GM18498 (cell line): ENCODE data around the gene JCHAIN.
"Not testable (repeated sequence)": the region's sequence is repeated elsewhere in the genome, so short reads cannot be mapped to it uniquely, and the experiment has no call there.

ENCODE experiments used
- ATAC-seq: cut with Tn5 transposase; IDR thresholded peaks from one replicate; pipeline ENCODE4 v1.9.1; 2021; ENCODE audit warnings: mild to moderate bottlenecking, moderate library complexity; ENCODE audit not compliant: unreplicated experiment

JCHAIN gene

DNA sequence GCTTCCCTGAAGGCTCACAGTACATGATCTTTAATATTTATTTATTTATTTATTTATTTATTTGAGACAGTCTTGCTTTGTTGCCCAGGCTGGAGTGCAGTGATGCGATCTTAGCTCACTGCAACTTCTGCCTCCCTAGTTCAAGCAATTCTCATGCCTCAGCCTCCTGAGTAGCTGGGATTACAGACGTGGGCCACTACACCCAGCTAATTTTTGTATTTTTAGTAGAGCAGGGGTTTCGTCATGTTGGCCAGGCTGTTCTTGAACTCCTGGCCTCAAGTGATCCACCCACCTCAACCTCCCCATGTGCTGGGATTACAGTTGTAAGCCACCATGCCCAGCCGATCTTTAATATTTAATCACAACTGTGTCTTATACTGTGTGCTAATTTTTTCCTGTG lies 15.6 kb downstream of the JCHAIN start:
- not testable (repeated sequence) for ATAC-seq

DNA sequence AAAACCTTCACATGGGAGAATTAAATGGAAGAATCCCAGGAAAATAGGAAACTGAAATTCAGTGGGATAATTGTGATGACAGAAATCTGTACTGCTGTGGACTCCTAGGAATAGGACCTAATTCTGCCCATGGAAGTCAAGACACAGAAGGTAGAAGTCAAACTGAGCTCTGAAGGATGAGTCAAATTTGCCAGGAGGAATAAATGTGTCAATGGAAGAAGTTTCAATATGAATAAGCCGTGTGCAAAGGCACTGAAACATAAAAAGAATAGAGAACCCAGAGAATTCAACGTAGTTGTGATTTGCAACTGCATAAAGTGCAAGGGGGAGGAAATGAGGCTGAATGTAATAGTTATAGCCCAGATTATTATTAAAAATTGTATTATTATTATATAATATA lies 26.1 kb downstream of the JCHAIN start:
- no peak for ATAC-seq

DNA sequence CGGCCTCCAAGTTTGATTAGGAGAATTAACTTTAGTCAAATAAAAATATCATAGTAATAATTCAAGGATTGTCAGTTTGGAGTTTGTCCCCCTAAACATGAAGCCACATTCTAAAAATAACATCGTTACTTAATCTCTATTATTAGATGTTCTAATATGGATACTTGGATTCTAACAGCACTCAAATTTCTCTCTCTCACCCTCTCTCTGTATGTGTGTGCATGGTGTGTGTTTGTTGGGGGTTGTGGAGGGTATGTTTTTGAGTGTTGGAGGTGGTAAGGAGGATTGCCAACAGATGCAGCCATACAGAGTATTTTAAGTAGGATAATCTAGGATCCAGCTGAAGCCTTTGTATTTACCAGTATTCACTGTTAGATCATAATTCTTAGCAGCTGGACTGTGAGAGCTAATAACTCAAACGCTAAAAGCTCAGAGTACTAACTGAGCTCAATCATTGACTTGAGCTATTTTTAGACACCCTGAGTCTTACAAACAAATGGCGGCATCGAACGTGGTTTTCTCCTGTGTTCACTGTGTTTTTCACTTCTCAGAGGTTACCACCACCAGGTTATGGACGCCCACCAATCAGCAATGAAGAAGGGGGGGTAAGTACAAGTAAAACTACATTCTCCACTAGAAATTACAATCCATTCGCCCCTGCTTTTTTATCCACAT lies 28.9 kb downstream of the JCHAIN start:
- ATAC-seq: peak; percentile 75

DNA sequence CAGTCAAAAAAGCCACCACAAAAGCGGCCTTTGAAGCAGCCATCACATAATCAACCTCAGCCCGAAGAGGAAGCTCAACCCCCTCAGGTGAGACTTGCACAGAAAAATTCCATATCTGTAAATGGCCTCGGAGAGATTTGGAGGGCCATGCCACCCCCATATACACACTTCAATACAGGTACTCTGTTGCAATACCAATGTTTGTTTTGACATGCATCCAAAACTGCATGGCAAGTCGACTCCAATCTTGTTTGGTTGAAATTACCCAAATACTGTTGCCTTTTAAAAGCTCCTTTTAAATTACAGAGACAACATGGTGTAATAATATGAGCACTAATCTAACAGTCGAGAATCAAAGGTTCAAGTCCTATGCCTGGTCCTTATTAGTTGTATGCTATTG lies 31.8 kb downstream of the JCHAIN start:
- ATAC-seq: no peak

DNA sequence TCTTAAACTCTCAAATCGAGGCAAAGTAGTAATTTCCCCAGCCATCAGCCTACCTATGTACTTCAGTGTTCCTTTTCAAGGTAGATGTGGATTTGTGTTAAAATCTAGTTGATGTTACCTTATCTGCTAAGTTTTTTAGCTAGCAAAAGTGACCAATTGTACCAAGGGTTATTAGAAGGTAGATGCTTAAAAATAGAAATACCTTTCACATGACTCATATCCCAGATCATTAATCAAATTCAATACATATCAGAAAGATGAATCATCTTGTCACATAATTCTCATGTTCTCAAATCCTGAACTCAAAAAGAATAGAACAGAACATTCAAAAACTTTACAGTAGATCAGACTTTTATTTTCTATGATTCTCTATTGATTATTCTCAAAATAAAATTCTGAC lies 34.3 kb downstream of the JCHAIN start:
- ATAC-seq: no peak

DNA sequence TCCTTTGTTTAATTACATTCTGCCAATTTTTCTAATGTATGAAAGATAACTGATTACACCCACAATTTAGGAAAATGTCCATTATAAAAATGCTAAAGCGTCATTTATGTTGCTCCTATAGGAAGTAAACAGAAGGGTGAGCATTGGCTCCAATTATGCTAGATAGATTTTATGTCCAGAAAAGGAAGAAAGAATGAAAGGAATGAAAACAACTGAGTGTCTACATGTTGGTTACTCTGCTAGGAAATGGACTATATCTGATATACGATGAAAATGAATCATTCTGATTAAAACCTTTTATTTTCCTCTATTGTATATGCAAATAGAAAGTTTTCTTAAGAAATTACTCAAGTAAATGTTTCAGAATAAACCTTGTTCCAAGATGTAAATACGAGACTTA lies 36.1 kb downstream of the JCHAIN start:
- no peak for ATAC-seq

DNA sequence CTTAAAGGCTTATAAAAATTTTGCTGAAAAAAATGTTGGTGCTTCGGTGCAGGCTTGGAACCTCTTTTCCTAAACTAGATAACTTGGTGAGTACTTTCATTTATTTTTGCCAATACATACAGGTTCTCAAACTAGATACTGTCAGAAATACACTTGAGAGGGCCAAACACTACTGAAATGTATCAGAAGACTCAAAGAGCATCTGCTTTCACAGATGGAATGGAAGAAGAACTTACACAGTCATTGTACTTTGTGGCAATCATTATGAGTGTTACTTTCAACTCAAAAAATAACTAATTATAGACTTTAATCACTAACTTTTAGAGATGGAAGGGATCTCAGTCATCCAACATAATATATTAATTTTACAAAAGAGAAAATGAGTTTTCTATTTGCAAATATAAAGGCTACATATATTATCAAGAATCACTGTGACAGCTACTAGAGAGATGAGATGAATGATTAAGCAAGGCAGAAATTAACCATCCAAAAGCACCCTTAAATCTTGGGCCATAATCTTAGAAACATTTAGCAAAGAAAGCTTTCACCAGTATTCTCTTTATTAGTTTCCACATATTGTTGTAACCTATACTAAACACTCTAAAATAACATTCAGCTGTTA lies 36.7 kb downstream of the JCHAIN start:
- no peak for ATAC-seq

DNA sequence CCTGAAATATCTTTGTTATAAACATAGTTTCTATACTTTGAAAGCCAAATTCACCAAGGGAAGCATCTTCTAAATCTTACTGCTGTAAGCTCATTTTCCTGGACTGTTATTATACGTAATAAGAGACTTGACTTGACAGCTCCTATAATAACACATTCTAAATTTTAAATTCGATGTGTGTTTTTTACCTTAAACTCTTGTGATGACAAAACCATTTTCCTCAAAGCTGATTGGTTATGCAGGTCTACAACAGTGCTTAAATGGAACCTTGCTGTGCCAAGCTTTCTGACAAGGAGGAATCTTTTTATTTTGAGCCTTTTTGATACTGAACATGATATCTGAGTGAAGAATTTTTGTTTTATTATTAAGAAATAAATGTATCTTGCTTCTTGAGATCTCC lies 37.9 kb downstream of the JCHAIN start, which contains the start of gene ENAM:
ENAM (plus strand) TSS at position 301 of the 400 bp plus-strand sequence. CDS start 757 bp downstream, outside the sequence.
- no peak for ATAC-seq

DNA sequence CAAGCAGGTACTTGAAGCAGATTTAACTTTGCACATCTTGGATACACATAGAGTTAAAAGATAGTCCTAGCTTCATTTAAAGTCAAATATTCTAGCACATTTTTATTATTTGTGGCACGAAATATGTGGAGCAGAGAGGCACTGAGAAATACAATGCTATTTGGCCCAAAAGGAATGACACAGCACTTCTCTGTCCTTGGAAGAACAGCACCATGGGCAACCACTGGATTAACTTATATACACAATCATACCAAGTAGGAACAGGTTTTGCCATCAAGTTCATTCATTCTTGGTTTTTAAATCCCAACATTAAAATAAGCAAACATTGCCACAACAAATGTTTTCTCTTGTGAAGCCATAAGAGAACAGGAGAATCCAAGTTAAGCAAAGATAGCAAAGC lies 38.7 kb downstream of the JCHAIN start:
- ATAC-seq: no peak

DNA sequence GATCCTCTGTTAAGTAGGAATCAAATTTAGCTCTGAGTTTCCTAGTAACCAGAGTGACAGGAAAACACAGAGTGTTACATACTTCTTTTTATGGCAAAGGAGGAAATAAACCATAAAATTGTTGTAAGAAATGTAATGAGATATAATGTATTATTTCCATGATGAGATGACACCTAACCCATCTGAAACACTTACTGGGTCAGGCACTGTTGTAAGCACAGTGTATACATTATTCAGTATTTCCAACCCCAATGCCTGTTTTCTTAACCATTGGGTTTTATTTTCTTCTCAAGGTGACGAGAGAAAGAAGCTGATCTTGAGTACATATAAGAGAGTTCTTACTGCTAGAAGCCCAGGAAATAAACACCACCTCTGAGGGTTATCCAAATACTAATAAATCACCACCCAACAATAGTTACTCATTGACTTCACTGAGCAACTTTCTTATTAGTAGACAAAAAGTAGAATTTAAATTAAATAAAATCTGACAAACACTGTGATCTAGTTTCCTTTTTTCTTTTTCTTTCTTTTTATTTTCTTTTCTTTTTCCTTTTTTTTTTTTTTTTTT lies 42.0 kb downstream of the JCHAIN start:
- no peak for ATAC-seq

DNA sequence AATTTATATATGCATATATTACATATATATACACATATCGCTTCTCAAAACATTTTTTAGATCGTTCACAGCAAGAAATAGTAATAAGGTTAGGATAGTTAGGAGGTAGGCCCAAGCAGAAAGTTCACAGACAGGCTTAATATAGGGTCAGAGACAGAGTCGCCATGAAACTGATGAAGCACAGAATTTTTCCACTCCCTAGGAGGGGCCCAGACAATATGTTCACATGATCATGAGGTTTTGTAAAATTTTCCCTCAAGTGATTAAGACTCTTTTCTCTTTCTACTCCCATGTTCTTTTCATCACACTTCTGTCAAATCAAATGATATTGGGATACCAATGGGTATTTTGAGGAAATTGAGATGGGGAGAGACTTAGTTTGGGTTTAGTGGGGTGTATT lies 43.0 kb downstream of the JCHAIN start:
- no peak for ATAC-seq

DNA sequence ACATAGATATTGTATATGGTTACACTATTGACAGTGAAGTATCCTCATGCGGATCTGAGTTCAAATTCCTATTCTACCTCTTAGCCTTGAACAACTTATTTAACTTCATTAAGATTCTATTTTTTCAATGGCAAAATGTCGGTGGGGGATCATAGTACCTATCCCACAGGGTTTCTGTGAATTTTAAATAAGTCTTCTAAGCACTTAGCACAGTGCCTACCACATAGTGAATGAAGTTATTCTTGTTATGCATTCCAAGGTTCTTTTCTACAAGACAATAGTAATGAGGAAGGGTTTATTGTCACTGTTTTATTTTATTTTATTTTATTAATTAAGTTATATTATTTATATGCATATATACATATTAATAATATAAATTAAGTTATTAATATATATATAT lies 46.5 kb downstream of the JCHAIN start:
- ATAC-seq: no peak

DNA sequence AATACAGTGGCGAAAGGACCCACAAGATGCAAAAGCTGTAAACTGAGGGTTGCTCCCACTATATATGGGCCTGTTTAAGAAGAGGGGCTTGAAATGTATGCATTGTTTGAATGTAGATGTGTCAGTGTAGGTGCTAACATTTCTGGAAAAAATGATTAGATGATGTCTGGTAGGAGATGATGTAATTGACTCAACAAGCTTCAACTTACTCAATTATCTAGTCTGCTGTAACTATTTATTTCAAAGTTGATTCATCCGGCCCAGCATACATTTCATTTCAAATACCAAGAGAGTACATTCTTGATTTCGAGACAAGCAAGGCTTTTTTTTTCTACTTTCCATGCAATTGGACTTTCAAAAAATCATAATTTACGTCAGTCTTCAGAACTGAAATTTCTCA lies 47.0 kb downstream of the JCHAIN start:
- ATAC-seq: no peak

DNA sequence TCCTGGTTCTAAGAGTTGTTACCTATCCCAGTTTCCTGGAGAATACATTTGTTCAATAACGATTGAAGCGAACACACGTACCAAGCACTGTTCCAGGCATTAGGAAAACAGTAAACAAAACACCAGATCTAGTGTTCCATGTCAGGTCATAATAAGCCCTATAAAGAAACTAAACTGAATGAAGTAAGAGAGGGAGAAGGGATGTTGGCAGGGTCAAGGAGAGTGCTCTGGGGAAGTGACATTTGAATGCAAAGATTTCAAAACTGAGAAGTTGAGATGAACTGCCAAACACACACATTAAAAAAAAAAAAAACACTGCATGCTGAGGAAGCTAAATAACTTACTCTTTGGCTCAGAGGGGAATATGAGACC lies 52.1 kb downstream of the JCHAIN start:
- ATAC-seq: no peak

DNA sequence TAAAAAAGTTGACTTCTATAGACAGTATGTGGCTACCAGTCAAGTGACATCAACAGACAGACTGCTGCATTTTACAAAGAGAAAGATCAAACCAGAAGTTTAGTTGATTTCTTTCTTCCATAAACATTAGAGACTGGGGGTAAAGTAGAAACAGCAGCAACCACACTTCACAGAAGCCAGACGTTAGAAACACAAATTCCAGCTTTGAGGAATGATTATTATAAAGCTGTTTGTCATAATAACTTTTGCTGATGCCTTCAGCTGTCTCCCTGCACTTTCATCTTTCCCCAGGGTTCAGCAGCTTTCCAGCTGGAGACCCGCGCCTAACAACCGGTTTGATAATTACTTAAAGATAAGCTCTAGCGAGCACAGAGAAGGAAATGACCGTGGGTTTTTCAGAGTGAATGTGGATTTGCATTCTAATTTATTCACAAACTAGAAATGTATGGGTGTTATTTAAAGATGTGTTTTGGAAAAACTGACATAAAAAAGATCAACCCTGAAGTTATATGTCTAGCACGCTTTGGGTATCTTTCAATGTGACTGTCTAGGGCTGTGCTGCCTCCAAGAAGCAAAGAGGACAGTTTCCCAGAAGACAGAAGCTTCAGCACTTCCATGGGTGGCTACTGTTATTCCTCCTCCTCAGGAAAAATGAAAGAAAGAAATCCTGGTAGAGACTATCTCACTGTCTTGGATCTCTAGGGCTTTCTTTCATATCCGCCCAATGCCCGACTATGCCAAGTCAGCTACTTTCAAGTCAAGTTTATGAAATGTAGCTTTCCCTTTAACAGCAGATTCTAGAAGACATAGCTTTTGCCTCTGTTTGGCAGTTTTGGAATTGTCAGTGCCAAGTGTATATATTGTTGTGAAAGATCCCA lies 52.8 kb downstream of the JCHAIN start:
- ATAC-seq: peak; percentile 67

DNA sequence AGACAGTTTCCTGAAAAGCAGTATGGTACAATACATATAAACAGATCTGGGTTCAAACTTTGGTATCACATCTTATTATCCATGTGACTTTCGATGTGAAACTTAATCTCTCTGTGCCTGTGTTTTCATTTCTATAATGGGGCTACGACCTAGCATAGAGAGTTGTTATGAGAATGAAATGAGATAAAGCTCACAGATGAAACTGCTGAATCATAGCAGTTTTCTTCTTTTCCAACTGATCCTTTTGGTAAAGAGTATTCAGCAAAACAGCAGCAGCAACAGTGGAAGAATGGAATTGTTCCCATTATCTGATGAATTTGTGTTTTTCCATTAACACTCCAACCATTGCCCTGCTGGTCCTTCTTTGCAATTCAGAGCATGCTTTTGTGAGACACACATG lies 58.0 kb downstream of the JCHAIN start:
- ATAC-seq: no peak

DNA sequence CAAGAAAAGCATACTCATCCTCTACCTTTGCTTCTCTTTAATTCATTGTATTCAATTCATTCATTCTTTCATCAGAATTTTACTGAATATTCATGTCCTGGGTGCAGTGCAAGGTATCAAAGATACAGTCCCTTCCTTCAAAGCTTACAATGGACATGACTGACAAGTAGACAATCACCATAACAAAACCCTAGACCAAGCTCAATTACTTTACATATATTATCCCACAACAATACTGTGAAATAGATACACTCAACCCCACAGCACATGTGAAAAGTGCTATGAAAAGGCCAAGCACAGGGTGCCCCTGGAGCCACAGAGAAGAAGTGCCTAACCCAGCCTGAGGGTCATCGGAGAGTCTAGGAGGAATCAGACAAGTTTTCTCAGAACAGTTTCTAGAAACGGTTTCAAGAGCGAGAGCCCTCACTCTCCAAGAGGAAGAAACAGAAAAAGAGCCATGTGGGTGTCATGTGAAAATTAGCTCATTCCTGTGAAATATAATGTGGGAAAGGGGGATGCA lies 58.9 kb downstream of the JCHAIN start:
- no peak for ATAC-seq

DNA sequence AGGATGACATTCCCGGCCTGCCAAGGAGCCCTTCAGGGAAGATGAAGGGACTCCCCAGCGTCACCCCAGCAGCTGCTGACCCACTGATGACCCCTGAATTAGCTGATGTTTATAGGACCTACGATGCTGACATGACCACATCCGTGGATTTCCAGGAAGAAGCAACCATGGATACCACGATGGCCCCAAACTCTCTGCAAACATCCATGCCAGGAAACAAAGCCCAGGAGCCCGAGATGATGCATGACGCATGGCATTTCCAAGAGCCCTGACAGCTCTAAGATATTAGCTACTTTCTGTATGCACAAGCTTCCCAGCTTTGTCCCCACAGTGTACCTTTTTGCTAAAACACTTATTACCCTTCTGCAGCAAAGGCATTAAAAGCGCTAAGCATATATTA lies 59.8 kb downstream of the JCHAIN start:
- no peak for ATAC-seq
